Thoracic aorta (tissue), 2 donors: ENCODE results near the gene KHK. TPM values are rescaled to one million over a fixed set of nuclear protein-coding genes. Genes with fewer than 3 reads are reported as not detected.
A peak's percentile ranks its signal among the peaks of the same experiment; 100 is the strongest.

ENCODE experiments used
- ATAC-seq: fragments of 150-250 bp; one replicate; pipeline ENCODE4 v1.8.0; 2017; ENCODE audit warnings: low read depth; ENCODE audit not compliant: insufficient number of reproducible peaks, low FRiP score
- DNase-seq: peaks from one replicate; pipeline ENCODE4 v3.0.0-alpha.2; 2020; ENCODE audit warnings: low spot score
- H3K27ac ChIP-seq, 2 donors: fragments of 200-600 bp; sonication (generic); 1 replicate in 1 of 2; 2 replicates in 1 of 2; pipeline ENCODE4 v1.5.1; 2016; ENCODE audit warnings: mild to moderate bottlenecking in 2 of 2, moderate library complexity in 2 of 2
- H3K27me3 ChIP-seq: fragments of 200-600 bp; sonication (generic); replicated peaks from 2 replicates; pipeline ENCODE4 v1.6.0; 2016; ENCODE audit warnings: mild to moderate bottlenecking; ENCODE audit not compliant: insufficient read depth
- H3K36me3 ChIP-seq: fragments of 200-600 bp; sonication (generic); one replicate; pipeline ENCODE4 v1.5.1; 2016
- H3K4me1 ChIP-seq, 2 donors: fragments of 200-600 bp; sonication (generic); 1 replicate in 1 of 2; 2 replicates in 1 of 2; pipeline versions ENCODE4 v1.5.1 to v1.6.0; 2016; ENCODE audit warnings: low read depth in 2 of 2, mild to moderate bottlenecking in 1 of 2; ENCODE audit not compliant: control insufficient read depth in 1 of 2
- H3K4me3 ChIP-seq: fragments of 200-600 bp; sonication (generic); 2 replicates; pipeline ENCODE4 v1.5.1; 2016; ENCODE audit warnings: mild to moderate bottlenecking
- H3K9me3 ChIP-seq: fragments of 200-600 bp; sonication (generic); 2 replicates; pipeline ENCODE4 v1.5.1; 2016
- total RNA-seq, 2 donors: library from RNA; depleted of rRNA; stranded (reverse); fragments of >200 nt; gene quantifications; one replicate each; pipeline versions ENCODE4 v1.1.0 to v1.2.3, GENCODE V29; 2016
- TF ChIP-seq, protein P1 (sequence below): fragments of 200-600 bp; sonication (generic); IDR thresholded peaks from one replicate; pipeline ENCODE4 v1.5.1; 2019; ENCODE audit warnings: antibody characterized with exemption

The KHK gene
- total RNA-seq, 2 donors from 2014 or later = 1.5 to 2.6 TPM

GRCh38 chr2:27131429-27131828, 44.9 kb downstream of the KHK start:
- TF ChIP-seq, protein P1, sequence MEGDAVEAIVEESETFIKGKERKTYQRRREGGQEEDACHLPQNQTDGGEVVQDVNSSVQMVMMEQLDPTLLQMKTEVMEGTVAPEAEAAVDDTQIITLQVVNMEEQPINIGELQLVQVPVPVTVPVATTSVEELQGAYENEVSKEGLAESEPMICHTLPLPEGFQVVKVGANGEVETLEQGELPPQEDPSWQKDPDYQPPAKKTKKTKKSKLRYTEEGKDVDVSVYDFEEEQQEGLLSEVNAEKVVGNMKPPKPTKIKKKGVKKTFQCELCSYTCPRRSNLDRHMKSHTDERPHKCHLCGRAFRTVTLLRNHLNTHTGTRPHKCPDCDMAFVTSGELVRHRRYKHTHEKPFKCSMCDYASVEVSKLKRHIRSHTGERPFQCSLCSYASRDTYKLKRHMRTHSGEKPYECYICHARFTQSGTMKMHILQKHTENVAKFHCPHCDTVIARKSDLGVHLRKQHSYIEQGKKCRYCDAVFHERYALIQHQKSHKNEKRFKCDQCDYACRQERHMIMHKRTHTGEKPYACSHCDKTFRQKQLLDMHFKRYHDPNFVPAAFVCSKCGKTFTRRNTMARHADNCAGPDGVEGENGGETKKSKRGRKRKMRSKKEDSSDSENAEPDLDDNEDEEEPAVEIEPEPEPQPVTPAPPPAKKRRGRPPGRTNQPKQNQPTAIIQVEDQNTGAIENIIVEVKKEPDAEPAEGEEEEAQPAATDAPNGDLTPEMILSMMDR = no peak
- Histone ChIP-seq H3K27ac (no peak overlapping the region), H3K36me3 (peaks cover 19% of the 10 kb centered on the region), H3K4me3 (no peak overlapping the region), H3K9me3 (no peaks in the 10 kb centered on the region), H3K4me1 (peaks cover 8 to 19% of the 10 kb centered on the region in 2 donors), H3K27me3 (no peaks in the 10 kb centered on the region)
- ATAC-seq = no peak
- no peak for DNase-seq

DNA sequence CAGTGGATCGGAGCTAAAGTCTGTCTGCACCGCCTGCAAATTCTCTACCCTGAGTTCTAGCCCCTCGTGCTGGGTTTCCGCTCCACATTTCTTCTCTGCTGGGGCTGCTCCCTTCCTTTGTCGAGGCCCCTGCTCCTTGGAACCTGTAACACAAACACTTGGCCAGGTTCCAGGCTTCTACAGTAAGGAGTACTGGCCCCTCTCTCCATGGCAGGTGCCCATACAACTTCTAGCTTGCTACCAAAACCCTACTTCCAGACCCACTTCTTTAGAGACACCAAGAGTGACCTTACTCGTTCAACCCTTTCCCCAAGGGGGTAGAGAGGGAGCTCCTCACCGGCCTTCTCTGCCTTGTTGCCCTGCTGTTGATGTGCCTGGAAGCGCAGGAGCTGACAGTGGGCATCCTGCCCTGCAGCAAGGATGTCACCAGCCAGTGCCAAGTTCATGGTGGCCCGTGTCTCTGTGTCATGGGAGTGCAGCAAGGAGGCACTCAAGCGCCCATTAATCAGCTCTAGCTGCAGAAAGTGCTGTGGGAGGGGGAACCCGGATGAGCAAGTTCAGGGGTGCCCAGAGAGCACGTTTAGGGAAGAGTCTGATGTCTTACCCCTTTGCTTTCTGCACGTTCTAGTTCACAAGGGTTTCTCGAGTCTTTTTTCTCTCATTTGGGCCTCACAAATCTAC, 46.8 kb downstream of the KHK start:
- TF ChIP-seq, protein P1 = no peak
- Histone ChIP-seq H3K27me3 (no peaks in the 10 kb centered on the region), H3K4me3 (peak overlapping the region; percentile 89), H3K9me3 (no peaks in the 10 kb centered on the region), H3K4me1 (peaks cover 8 to 19% of the 10 kb centered on the region in 2 donors), H3K36me3 (peaks cover 19% of the 10 kb centered on the region), H3K27ac (peak overlapping the region in 1 of 2 donors; percentile 2)
- DNase-seq (no peak), ATAC-seq (no peak)

DNA sequence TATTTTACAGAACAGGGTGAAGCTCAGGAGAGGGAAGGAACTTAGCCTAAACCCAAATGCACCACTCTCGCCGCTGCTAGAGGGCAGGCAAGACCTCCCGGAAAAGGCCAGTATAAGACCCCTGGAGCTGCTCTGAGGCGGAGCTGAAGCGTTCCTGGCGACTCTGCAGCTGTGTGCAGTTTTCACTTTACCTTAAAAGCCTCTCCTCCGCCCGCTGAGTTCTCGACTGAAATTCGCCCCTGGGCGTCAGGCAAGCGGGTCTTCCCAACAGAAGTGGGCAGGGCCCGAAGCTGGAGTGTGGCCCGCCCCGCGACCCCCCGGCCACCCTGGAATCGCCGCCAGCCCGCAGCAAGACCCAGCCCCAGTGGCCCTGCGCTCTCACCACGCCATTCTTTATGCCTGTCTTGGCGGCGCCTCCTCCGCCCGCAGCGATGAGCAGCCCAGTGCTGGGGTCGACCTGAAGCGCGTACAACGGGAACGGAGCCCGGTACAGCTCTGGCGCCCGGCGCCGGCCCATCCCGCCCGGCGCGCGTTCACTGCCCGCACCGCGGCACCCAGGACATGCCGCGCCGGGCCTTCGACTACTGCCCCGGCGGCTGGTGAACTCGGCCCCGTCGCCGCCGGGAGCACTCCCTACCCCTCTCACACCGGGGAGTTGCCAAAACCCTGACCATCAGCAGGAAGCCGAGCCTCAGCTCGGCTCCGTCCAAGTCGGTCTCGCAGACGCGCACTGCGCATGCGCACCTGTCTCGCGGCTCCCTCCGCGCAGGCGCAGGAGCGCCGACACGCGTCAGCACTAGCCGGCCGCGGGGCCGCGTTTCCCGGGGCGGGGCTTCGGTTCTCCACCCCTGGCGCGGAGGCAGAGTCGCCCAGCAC, 47.6 kb downstream of the KHK start, which contains the start of gene PREB:
TSS of gene PREB (minus strand) at position 732 of the 876 bp plus-strand sequence. CDS start at position 517, 215 bp downstream.
- DNase-seq = peak; percentile 78
- H3K36me3 ChIP-seq = peaks cover 19% of the 10 kb centered on the region
- TF ChIP-seq, protein P1 = no peak

DNA sequence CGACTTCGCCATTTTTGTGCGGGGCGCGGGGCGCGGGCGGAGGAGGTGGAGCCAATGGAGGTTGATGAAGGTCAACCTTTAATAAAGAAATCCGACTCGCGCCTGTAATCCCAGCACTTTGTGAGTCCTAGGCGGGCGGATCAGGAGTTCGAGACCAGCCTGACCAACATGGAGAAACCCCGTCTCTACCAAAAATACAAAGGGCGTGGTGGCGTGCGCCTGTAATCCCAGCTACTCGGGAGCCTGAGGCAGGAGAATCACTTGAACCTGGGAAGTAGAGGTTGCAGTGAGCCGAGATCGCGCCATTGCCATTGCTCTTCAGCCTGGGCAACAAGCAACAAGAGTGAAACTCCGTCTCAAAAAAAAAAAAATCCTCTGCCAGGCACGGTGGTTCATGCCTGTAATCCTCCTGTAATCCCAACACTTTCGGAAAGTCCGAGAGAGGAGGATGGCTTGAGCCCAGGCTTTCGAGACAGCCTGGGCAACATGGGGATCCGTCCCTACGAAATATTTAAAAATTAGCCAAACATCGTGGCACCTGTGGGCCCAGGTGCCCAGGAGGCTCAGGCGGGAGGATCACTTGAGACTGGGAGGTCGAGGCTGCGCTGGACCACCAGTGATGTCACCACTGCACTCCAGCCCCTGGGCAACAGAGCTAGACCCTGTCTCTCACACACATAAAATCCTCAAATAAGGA, 48.4 kb downstream of the KHK start:
- Histone ChIP-seq H3K9me3 (no peaks in the 10 kb centered on the region), H3K4me3 (peak overlapping the region; percentile 89), H3K27ac (no peak overlapping the region), H3K4me1 (peaks cover 8 to 19% of the 10 kb centered on the region in 2 donors), H3K27me3 (no peaks in the 10 kb centered on the region), H3K36me3 (peaks cover 19% of the 10 kb centered on the region)
- TF ChIP-seq, protein P1 = no peak
- DNase-seq (no peak), ATAC-seq (no peak)

More for the DNA sequence above, 47.6 kb downstream of the KHK start, which contains the start of gene PREB:
- ATAC-seq = peak; percentile 69
- H3K4me3 ChIP-seq = peak within 1 kb of the TSS; percentile 89
- no peaks in the 10 kb centered on the region for H3K27me3 ChIP-seq
- peak within 1 kb of the TSS; percentile 78 to 80 for H3K27ac ChIP-seq
- peaks cover 8 to 19% of the 10 kb centered on the region in 2 donors for H3K4me1 ChIP-seq
- no peaks in the 10 kb centered on the region for H3K9me3 ChIP-seq
